T1000 (cell line): Measurements from ENCODE around the gene TREM1.
"Not testable (repeated sequence)": the region's sequence is repeated elsewhere in the genome, so short reads cannot be mapped to it uniquely, and the experiment has no call there.

Experiments
- DNase-seq: peaks from one replicate; lab custom pipeline; 2025; ENCODE audit warnings: mixed read lengths; lab: John Stamatoyannopoulos, UW

TREM1 gene

GRCh38 chr6:41297248-41297647, 10.8 kb upstream of the TREM1 start:
- DNase-seq: not testable (repeated sequence)

DNA sequence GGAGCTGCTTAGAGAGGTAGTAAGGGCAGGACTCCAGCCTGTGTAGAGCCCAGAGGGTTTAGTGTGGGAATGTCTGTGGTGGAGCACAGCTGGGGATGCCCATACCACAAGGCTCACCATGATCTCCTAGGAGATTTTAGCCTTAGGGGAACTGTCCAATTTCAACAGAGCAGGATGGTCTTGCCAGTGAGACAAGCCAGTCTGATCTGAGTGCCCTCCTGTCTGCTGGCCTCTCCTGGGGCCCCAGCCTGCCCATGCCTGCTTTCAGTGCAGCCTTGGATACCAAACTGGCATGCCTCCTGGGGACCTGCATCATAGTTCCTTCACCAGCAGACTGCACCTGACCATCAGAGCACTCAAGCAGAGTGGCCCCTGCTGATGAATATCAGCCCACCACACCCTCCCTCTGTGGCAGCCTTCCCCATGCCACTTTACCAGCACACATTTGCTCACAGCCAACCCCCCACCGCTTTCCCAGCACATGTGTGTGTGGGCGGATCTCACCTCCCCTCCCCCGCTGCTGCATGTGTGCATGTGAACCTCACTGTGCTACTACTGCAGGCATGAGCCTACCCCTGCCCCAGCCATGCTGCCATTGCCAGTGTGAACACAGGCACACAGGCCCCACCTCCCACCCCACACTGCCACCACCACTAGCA, 7.9 kb upstream of the TREM1 start:
- no peak for DNase-seq

DNA sequence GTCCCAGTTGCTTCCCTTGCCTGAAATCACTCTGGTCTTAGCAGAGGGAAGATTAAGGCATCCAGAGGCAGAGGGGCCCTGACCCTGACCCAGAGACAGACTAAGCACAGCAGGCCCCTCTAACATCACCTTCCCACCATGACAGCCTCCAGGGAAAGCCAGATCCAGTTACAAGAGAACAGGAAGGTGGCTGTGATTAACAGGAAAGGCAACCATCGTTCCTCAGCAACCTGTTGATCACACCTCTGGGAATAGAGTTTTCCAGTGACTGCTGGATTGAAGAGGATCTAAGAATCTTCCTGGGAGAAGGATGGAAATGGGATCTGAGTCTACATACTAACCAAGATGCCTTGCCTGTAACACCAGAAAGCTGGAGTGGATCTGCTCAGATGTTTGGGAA, 5.2 kb upstream of the TREM1 start:
- no peak for DNase-seq

- DNase-seq: no peak
Measured at GRCh38 chr6:41289815-41290214, 3.3 kb upstream of the TREM1 start.

GRCh38 chr6:41288754-41289129, 2.3 kb upstream of the TREM1 start:
- DNase-seq: no peak

DNA sequence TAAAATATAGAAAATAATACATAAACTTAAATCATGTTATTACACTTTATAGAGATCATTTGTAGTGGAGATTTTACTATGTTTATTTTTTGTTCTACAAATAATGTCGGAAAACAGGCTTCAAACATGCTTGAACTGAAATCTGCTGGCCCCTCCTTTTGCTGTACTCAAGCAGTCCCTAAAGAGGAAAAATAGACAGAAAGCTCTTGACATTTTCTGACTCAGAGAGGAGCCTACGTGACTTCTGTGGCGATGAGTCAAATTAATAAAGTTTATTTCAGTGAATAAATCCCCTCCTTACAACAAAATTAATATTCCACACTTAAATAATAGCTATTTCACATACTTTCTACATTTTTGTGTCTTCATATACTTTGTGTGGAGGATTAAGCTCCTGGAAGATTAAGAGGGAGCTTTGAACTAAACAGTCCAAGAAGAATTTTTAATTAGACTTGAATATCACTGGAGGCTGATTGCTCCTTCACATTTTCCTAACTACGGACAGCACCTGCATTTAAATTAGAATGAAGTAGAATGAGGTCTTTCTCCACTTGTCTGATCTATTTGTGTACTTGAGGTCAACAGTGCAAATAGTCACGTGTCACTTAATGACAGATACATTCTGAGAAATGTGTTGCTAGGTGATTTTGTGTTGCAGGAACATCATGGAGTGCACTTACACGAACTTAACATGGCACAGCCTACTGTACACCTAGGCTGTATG, 1.7 kb upstream of the TREM1 start:
- DNase-seq: no peak

DNA sequence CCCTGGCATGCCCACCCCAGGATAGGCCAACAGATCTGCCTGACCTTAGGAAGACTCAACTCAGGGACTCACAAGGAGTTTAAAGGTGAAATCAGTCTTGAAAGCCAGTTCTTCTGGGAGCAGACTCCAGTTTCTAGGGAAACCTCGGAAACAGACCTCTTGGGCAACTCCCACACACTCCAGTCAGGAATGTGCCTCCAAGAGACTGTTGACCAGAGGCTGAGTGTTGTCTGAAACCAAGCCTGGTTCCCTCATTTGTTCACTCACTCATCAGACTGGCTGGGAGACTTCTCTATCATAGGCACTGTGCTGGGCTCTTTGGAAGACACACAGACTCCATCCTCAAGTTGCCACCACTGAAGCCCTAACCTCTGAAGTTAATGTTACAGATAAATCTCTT, 1.8 kb downstream of the TREM1 start:
- no peak for DNase-seq

DNA sequence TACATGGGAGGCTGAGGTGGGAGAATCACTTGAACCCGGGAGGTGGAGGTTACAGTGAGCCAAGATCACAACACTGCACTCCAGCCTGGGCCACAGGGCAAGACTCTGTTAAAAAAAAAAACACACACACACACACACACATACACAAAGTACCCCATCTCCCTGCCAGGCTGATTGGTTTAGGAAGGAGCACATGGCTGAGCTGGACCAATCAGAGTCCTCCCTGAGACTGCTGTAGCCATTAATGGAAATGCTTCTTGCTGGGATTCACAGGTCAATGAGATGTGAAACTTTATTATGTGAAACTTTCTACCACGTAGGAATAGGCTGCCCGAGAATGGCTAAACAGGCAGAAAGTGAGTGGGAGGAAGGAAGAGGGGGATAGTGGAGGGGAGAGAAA, 2.9 kb downstream of the TREM1 start:
- DNase-seq: no peak

- DNase-seq: no peak
Measured at GRCh38 chr6:41280381-41281057, 6.0 kb downstream of the TREM1 start.

DNA sequence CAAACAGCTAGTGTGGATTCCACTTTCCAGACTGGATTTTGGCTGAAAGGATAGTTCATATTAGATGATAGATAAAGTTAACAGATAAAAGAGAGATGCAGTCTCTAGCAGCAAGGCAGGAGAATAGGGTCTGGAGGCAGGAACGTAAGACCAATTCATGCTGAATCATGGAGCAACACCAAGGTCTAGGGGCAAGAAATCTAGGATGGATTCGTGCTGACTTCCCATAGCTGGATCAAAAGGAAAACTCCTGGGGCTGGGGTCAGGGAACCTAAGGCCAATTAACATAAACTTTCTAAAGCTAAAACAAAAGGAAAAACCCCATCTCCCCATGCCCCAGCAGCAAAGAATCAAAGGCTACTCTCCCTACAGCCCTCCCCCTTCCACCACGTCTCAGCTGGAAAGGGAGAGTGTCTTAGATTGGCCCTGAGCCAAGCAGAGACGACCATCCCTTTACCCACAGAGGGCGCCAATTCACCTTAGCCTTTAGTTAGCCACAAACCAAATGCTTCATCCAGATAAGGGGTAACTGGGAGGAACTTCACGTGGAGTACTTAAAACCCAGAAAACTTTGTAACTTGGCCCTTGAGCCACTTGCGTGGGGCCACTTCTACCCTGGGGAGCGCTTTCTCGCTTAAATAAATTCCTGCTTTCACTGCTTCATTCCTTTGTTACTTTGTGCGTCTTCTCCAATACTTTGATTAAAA, 7.6 kb downstream of the TREM1 start:
- no peak for DNase-seq

- no peak for DNase-seq
Measured at GRCh38 chr6:41277605-41278004, 8.9 kb downstream of the TREM1 start.

DNA sequence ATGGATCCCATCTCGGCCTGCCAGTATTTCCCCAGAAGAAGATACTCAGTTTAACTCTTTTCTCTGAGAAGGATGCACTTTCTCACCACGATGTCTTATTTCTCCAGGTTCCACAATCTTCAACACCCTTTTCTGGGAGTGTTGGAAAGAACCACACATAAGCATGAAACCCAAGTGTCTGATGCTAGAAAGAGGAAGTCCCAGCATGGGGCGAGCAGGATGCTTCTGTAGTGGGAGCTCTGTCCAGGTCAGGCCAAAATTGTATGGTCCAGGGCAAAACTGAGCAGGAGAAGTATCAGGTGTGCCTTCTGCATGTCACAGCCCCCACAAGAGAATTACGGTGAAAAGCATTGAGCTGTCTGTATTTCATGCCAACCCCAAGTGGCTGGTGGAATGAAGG, 11.0 kb downstream of the TREM1 start:
- DNase-seq: no peak

DNA sequence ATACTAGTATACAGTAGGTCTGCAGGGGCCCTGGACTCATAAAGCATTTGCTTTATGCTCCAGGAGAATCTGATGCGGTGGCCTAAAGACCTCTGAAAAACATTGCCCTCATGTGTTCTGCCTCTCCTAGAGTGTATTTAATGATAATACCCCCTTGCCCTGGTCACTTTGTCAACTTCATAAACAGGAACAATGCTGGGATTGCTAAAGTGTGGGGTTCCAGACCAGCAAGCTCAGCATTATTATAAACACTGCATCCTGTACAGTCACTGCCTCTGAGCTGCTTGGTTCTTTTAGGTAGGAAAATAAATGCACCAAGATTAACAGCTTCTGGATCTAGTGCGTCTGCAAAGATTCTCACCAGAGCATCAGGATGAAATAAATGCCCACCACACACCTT, 12.2 kb downstream of the TREM1 start:
- DNase-seq: no peak

GRCh38 chr6:41273714-41274113, 12.8 kb downstream of the TREM1 start:
- DNase-seq: no peak

DNA sequence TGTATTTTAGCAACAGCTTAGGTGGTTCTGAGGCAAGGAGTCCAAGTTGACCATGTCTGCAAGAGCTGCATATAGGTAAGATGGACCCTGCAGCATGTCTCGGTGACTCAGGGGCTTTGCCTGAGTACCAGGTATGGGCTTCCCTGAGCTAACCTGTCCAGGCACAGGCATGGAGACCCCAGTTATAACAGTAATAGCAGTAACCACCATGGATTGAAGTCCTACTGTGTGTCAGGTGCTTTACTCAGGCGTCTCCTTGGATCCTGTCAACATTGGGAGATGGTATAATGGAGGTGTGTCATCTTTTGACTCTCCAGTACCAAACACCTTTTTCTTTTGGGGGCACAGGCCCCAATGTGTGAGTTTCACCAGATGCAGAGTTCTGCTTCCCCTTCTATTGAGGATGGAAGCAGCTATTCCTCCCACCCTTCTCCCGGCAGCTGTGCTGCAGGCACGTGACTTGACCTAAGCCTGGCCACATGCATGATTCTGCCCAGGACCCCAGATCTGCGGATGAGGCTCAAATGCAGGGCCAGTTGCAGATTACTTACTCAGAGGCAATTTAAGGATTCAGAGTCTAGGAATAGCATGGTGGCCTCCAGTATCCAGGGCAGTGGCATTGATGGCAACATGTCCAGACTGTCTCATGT, 13.8 kb downstream of the TREM1 start:
- DNase-seq: no peak

GRCh38 chr6:41271901-41272395, 14.5 kb downstream of the TREM1 start:
- DNase-seq: no peak

GRCh38 chr6:41269716-41270115, 16.8 kb downstream of the TREM1 start:
- no peak for DNase-seq

DNA sequence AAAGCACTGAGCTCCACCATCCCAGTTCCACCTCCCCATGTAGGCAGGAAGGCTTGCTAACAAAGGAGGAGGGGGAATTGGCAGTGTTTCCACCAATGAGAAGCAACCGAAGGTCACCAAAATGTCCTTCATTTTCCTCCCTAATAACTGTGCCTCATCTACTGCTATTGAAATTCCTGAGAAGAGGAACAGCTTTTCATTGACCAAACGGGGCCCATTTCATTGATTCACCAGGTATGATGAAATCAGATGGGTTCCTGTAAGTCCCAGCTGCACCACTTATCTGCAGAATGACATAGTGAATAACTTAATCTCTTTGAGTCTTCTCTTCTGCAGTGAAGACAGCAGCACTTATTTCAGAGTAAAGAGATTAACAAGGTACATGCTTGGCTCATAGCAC, 17.3 kb downstream of the TREM1 start:
- no peak for DNase-seq

- no peak for DNase-seq
Measured at GRCh38 chr6:41268478-41268877, 18.0 kb downstream of the TREM1 start.

DNA sequence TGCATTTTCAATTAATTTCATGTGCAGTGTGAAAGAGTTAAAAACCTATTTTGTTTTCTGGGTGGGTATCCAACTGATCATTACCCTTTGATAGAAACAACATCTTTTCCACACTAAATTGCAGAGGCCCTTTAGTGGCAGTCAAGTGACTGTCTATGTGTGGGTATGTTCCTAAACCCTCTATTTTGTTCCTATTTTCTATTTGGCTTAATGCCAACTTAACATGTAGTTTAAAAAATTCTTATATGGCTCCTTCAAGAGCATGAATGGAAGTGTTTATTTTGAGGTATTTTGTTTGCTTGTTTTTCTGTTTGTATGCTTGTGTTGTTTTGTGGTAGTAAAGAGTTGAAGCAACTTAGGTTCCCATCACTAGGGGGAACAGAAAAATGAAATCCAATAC, 19.9 kb downstream of the TREM1 start:
- DNase-seq: no peak

- no peak for DNase-seq
Measured at GRCh38 chr6:41263267-41263666, 23.2 kb downstream of the TREM1 start.

DNA sequence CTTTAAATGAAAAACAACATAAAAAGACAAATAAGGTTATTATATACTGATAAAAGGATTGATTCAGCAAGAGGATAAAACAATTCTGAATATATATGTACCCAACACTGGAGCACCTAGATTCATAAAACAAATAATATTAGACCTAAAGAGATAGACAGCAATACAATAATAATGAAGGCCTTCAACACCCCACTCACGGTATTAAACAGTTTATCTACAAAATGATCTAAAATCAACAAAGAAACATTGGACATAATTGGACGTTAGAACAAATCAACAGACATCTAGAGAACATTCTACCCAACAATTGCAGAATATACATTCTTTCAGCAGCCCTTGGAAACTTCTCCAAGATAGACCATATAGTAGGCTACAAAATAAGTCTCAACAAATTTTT, 24.1 kb downstream of the TREM1 start:
- no peak for DNase-seq
